ENCODE measurements around the gene EDEM1. TPM values are rescaled to one million over a fixed set of nuclear protein-coding genes. Genes with fewer than 3 reads are reported as not detected.

The EDEM1 gene
- total RNA-seq, 1 donor from 2014 or later: 24.1 TPM

- TF ChIP-seq CTCF (IDR thresholded peaks at IDR 0.05; ENCODE audit: unreplicated experiment): no peak
- DNase-seq (ENCODE audit: low spot score, unreplicated experiment): no peak
- Mint-ChIP-seq H3K36me3 (ENCODE audit: insufficient read depth) (peaks cover 18% of the 10 kb centered on the region), H3K4me1 (ENCODE audit: low read depth) (no peaks in the 10 kb centered on the region), H3K27me3 (no peaks in the 10 kb centered on the region), H3K4me3 (ENCODE audit: low read depth) (no peak overlapping the region), H3K9me3 (ENCODE audit: low read depth) (peaks cover 11% of the 10 kb centered on the region), H3K27ac (no peak overlapping the region)
Measured at GRCh38 chr3:5151586-5151985, 35.9 kb upstream of the EDEM1 start.

GRCh38 chr3:5153074-5153473, 34.4 kb upstream of the EDEM1 start:
- peaks cover 6% of the 10 kb centered on the region for H3K36me3 Mint-ChIP-seq (ENCODE audit: insufficient read depth)
- H3K4me1 Mint-ChIP-seq (ENCODE audit: low read depth): no peaks in the 10 kb centered on the region
- DNase-seq (ENCODE audit: low spot score, unreplicated experiment): no peak
- no peak overlapping the region for H3K4me3 Mint-ChIP-seq (ENCODE audit: low read depth)
- H3K9me3 Mint-ChIP-seq (ENCODE audit: low read depth): no peaks in the 10 kb centered on the region
- no peak for TF ChIP-seq CTCF (IDR thresholded peaks at IDR 0.05; ENCODE audit: unreplicated experiment)
- no peak overlapping the region for H3K27ac Mint-ChIP-seq
- no peaks in the 10 kb centered on the region for H3K27me3 Mint-ChIP-seq

GRCh38 chr3:5155241-5155640, 32.3 kb upstream of the EDEM1 start:
- no peaks in the 10 kb centered on the region for H3K27me3 Mint-ChIP-seq
- no peak overlapping the region for H3K27ac Mint-ChIP-seq
- H3K4me3 Mint-ChIP-seq (ENCODE audit: low read depth): no peak overlapping the region
- TF ChIP-seq CTCF (IDR thresholded peaks at IDR 0.05; ENCODE audit: unreplicated experiment): no peak
- no peak for DNase-seq (ENCODE audit: low spot score, unreplicated experiment)
- no peaks in the 10 kb centered on the region for H3K4me1 Mint-ChIP-seq (ENCODE audit: low read depth)
- no peaks in the 10 kb centered on the region for H3K9me3 Mint-ChIP-seq (ENCODE audit: low read depth)
- H3K36me3 Mint-ChIP-seq (ENCODE audit: insufficient read depth): no peaks in the 10 kb centered on the region

- H3K27ac Mint-ChIP-seq: no peak overlapping the region
Measured at GRCh38 chr3:5160321-5160720, 27.2 kb upstream of the EDEM1 start.

GRCh38 chr3:5160940-5161858, 26.3 kb upstream of the EDEM1 start:
- TF ChIP-seq CTCF (IDR thresholded peaks at IDR 0.05; ENCODE audit: unreplicated experiment): no peak
- no peaks in the 10 kb centered on the region for H3K27me3 Mint-ChIP-seq
- no peak for DNase-seq (ENCODE audit: low spot score, unreplicated experiment)
- no peaks in the 10 kb centered on the region for H3K9me3 Mint-ChIP-seq (ENCODE audit: low read depth)
- H3K36me3 Mint-ChIP-seq (ENCODE audit: insufficient read depth): no peaks in the 10 kb centered on the region
- H3K4me1 Mint-ChIP-seq (ENCODE audit: low read depth): peaks cover 3% of the 10 kb centered on the region
- H3K4me3 Mint-ChIP-seq (ENCODE audit: low read depth): no peak overlapping the region
- no peak overlapping the region for H3K27ac Mint-ChIP-seq

More at GRCh38 chr3:5160321-5160720, 27.2 kb upstream of the EDEM1 start:
- no peak overlapping the region for H3K4me3 Mint-ChIP-seq (ENCODE audit: low read depth)
- H3K36me3 Mint-ChIP-seq (ENCODE audit: insufficient read depth): no peaks in the 10 kb centered on the region
- TF ChIP-seq CTCF (IDR thresholded peaks at IDR 0.05; ENCODE audit: unreplicated experiment): no peak
- H3K27me3 Mint-ChIP-seq: no peaks in the 10 kb centered on the region
- H3K4me1 Mint-ChIP-seq (ENCODE audit: low read depth): peaks cover 3% of the 10 kb centered on the region
- no peak for DNase-seq (ENCODE audit: low spot score, unreplicated experiment)
- H3K9me3 Mint-ChIP-seq (ENCODE audit: low read depth): no peaks in the 10 kb centered on the region
